SK-N-SH (cell line): ENCODE measurements around the gene NFILZ.

Experiments
- EZH2phosphoT487 ChIP-seq: fragments of 200-600 bp; sonication (generic); IDR thresholded peaks from 2 replicates; pipeline ENCODE4 v1.6.1; 2017; ENCODE audit warnings: low read depth, mixed run types, mild to moderate bottlenecking, antibody characterized with exemption, moderate library complexity, borderline replicate concordance
- MXI1 ChIP-seq: IDR thresholded peaks from 2 replicates; pipeline ENCODE4 v1.6.1; 2012; ENCODE audit warnings: mild to moderate bottlenecking, low read depth, low read length, improper control_type of control experiment
- TF ChIP-seq, protein P1 (sequence below): fragments of 200-600 bp; sonication (generic); IDR thresholded peaks from 2 replicates; pipeline ENCODE4 v1.6.1; 2017; ENCODE audit warnings: antibody characterized with exemption, mild to moderate bottlenecking, moderate library complexity

- TF ChIP-seq MXI1 (no peak), EZH2phosphoT487 (no peak)
- TF ChIP-seq, protein P1, sequence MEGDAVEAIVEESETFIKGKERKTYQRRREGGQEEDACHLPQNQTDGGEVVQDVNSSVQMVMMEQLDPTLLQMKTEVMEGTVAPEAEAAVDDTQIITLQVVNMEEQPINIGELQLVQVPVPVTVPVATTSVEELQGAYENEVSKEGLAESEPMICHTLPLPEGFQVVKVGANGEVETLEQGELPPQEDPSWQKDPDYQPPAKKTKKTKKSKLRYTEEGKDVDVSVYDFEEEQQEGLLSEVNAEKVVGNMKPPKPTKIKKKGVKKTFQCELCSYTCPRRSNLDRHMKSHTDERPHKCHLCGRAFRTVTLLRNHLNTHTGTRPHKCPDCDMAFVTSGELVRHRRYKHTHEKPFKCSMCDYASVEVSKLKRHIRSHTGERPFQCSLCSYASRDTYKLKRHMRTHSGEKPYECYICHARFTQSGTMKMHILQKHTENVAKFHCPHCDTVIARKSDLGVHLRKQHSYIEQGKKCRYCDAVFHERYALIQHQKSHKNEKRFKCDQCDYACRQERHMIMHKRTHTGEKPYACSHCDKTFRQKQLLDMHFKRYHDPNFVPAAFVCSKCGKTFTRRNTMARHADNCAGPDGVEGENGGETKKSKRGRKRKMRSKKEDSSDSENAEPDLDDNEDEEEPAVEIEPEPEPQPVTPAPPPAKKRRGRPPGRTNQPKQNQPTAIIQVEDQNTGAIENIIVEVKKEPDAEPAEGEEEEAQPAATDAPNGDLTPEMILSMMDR, result peak; percentile 41
Measured at GRCh38 chr19:8593931-8594330, 36.5 kb upstream of the NFILZ start.
